Right cardiac atrium (tissue), 5 donors: ENCODE measurements around the gene SPC25. TPM values are rescaled to one million over a fixed set of nuclear protein-coding genes. Genes with fewer than 3 reads are reported as not detected.
"Not testable (repeated sequence)": the region's sequence is repeated elsewhere in the genome, so short reads cannot be mapped to it uniquely, and the experiment has no call there.

Source experiments
- ATAC-seq, 2 donors: fragments of 200-7000 bp; cut with Tn5 transposase; one replicate each; pipeline versions ENCODE4 v1.8.0 to v1.9.1; 2020; ENCODE audit warnings: moderate library complexity in 2 of 2, mild to moderate bottlenecking in 1 of 2
- DNase-seq, 3 donors: peaks; one replicate each; pipeline ENCODE4 v3.0.0-alpha.2; 2020
- H3K27ac ChIP-seq: one replicate; pipeline ENCODE4 v1.5.1; 2013; ENCODE audit warnings: mild to moderate bottlenecking, low read length, control low read depth, moderate library complexity
- H3K27me3 ChIP-seq: one replicate; pipeline ENCODE4 v1.6.1; 2013; ENCODE audit not compliant: control insufficient read depth, insufficient read depth
- H3K4me1 ChIP-seq: one replicate; pipeline ENCODE4 v1.6.1; 2013; ENCODE audit warnings: low read length; ENCODE audit not compliant: control insufficient read depth, insufficient read depth
- H3K4me3 ChIP-seq: one replicate; pipeline ENCODE4 v1.5.1; 2013; ENCODE audit warnings: low read length, control low read depth
- H3K9me3 ChIP-seq: one replicate; pipeline ENCODE4 v1.6.1; 2013; ENCODE audit warnings: low read length; ENCODE audit not compliant: control insufficient read depth
- WGBS: extraction: QIAGEN DNeasy Blood & Tissue Kit; methylation state at CpG from one replicate; pipeline ENCODE4 v1.1.7; 2013; 5-methylcytosine and 5-hydroxymethylcytosine counted together
- intact Hi-C, 4 donors: fragments of 100-400 bp; cut with DNase I; formaldehyde crosslinking; loops; one replicate each; pipeline versions ENCODE4 v1.11.0 to v1.14.0; 2022 to 2023
- polyA plus RNA-seq: library from polyadenylated mRNA; stranded (reverse); fragments of 200-250 nt; gene quantifications from one replicate; pipeline ENCODE4 v1.2.3, GENCODE V29; 2013
- total RNA-seq, 4 donors: library from RNA; stranded (reverse); fragmentation: NEBNext Ultra II Directional; extraction: Animal tissue kit (Norgen Biotek cat#: 25700); gene quantifications; one replicate each; pipeline ENCODE4 v1.2.1, GENCODE V29; 2021
- donor health status: healthy with polysubstance abuse.
- donor health status: DM: no; HTN: yes; CAD: no.
- donor health status: DM: no; HTN: no; CAD: no.
- donor health status: DM: no; HTN: yes; CAD: no; lungs with severe emphysema.
- donor health status: DM: yes; HTN: yes; CAD: no.

Gene SPC25
- total and polyA plus RNA-seq, 5 donors = 0.31 to 0.53 (median 0.46) TPM; not detected in 2

DNA sequence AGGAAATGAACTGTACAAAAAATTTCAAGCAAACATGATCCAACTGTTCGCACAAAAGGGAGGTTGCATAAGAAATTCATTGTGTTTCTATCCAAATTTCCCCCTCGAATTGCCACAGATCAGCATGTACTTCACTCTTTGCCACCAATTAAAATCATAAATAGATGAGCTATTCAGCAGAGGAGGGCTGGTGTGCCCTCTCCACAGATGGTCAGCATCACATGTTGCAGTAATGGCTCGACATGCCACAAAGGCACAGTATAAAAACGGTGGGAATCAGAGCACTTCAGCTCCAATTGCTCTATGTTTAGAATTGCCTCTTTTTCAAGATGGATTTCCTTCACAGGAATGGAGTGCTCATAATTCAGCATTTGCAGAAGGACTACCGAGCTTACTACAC lies 10.8 kb upstream of the SPC25 start, which contains the start of gene G6PC2:
TSS of gene G6PC2 (plus strand) at position 289 of the 400 bp plus-strand sequence. CDS start at position 330, 41 bp downstream.
- no peak within 1 kb of the TSS for H3K27ac ChIP-seq
- intact Hi-C loops = no loop called here
- H3K9me3 ChIP-seq = no peaks in the 10 kb centered on the region
- no peaks in the 10 kb centered on the region for H3K27me3 ChIP-seq
- no peaks in the 10 kb centered on the region for H3K4me1 ChIP-seq
- H3K4me3 ChIP-seq = no peak within 1 kb of the TSS
- no peak for DNase-seq
- no peak for ATAC-seq
- WGBS = 77% methylated on average over 5 of the region's 5 CpGs

- 82% methylated on average over 1 of the region's 1 CpG for WGBS
- DNase-seq (no peak), ATAC-seq (no peak)
- Histone ChIP-seq H3K27me3 (no peaks in the 10 kb centered on the region), H3K9me3 (no peaks in the 10 kb centered on the region), H3K27ac (no peak overlapping the region), H3K4me1 (no peaks in the 10 kb centered on the region), H3K4me3 (no peak overlapping the region)
- intact Hi-C loops = no loop called here
Measured at GRCh38 chr2:168897449-168897848, 7.2 kb upstream of the SPC25 start.

DNA sequence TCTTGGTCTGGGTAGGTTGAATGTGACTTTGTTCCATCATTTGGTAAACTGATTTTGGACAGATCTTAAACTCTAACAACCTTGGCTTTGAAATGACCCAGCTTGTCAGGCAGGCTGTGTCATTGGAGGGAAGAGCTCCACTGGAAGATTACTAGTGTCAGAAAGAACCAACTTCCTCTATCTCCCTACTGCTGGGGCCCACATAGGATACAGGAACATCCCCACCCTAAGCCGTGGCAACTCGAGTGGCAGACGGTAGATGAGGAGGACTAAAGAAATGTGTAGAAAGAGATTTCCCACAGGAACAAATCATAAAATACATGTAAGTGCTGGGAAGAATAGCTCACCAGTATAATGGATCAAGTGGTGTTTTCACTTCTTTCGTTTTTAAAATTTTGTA lies 6.6 kb upstream of the SPC25 start:
- no peak for ATAC-seq
- H3K27me3 ChIP-seq = no peaks in the 10 kb centered on the region
- WGBS = 48% methylated on average over 4 of the region's 4 CpGs
- no peaks in the 10 kb centered on the region for H3K9me3 ChIP-seq
- H3K27ac ChIP-seq = no peak overlapping the region
- no peak overlapping the region for H3K4me3 ChIP-seq
- DNase-seq = no peak
- intact Hi-C loops = no loop called here
- no peaks in the 10 kb centered on the region for H3K4me1 ChIP-seq

DNA sequence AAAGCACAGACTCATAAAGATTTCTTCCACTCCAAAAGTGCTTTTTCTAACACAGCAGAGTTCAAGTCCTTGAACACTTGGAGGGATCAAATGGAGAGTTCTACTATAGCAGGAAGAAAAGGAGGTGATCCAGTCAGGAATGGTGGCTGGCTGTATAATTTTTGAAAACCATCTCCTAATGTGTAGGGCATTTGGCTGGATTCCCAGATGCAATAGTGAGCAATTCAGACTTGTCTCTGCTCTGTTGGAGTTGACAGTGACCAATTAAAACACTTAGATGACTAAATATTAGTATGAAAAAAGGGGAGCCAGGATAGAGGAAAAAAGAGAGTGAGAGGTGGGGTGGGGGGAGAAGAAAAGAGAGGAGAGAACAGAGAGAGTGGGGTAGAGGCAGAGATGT lies 5.5 kb upstream of the SPC25 start:
- H3K4me3 ChIP-seq = no peak overlapping the region
- no peaks in the 10 kb centered on the region for H3K9me3 ChIP-seq
- no peaks in the 10 kb centered on the region for H3K27me3 ChIP-seq
- DNase-seq = no peak
- no peak for ATAC-seq
- H3K27ac ChIP-seq = no peak overlapping the region
- H3K4me1 ChIP-seq = no peaks in the 10 kb centered on the region
- intact Hi-C loops = no loop called here

DNA sequence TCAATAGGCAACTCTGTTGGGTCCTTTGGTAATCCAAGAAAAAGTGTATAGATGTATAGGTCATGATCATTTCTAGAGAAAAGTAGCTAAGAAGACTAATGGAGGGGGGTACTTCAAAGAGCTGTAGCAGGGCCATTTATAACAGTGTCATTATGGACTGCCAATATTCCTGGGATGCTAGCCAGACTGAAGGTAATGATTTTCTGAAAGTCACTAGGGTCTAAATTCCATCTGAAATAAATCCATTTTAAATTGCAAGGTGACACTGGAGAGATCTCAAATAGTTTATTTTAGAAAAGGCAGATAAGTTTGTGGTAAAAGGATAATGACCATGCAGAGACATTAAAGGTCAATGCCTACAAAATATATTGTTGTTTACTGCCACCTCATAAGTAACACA lies 4.5 kb upstream of the SPC25 start:
- no peaks in the 10 kb centered on the region for H3K4me1 ChIP-seq
- intact Hi-C loops = no loop called here
- H3K9me3 ChIP-seq = no peaks in the 10 kb centered on the region
- no peak for DNase-seq
- no peak overlapping the region for H3K4me3 ChIP-seq
- H3K27me3 ChIP-seq = no peaks in the 10 kb centered on the region
- no peak for ATAC-seq
- no peak overlapping the region for H3K27ac ChIP-seq

GRCh38 chr2:168894101-168894500 lies 3.9 kb upstream of the SPC25 start:
- no peaks in the 10 kb centered on the region for H3K9me3 ChIP-seq
- intact Hi-C loops = no loop called here
- no peak for DNase-seq
- no peak overlapping the region for H3K4me3 ChIP-seq
- no peak for ATAC-seq
- H3K27me3 ChIP-seq = no peaks in the 10 kb centered on the region
- 91% methylated on average over 1 of the region's 1 CpG for WGBS
- no peak overlapping the region for H3K27ac ChIP-seq
- no peaks in the 10 kb centered on the region for H3K4me1 ChIP-seq

DNA sequence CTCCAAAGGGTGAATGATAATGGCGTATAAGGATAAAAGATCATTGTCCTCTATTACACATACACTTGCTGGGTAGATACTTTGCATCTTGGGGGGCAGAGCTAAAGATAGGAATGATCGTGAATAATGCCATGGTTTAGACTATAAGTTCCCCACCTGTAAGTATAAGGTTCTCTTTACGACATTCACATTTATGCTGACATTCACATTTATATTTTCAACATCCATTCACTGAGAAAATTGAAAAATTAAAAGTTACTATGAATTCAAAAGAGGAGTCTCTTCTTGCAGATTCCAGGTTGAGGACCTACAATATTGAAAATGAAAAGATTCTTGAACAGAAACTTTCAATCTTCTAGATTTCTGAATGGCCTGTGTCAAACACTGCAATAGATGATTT lies 2.1 kb upstream of the SPC25 start:
- no peak overlapping the region for H3K27ac ChIP-seq
- no peak overlapping the region for H3K4me3 ChIP-seq
- intact Hi-C loops = no loop called here
- DNase-seq = no peak
- H3K4me1 ChIP-seq = no peaks in the 10 kb centered on the region
- H3K9me3 ChIP-seq = no peaks in the 10 kb centered on the region
- H3K27me3 ChIP-seq = no peaks in the 10 kb centered on the region
- WGBS = 85% methylated on average over 3 of the region's 3 CpGs
- ATAC-seq = no peak

DNA sequence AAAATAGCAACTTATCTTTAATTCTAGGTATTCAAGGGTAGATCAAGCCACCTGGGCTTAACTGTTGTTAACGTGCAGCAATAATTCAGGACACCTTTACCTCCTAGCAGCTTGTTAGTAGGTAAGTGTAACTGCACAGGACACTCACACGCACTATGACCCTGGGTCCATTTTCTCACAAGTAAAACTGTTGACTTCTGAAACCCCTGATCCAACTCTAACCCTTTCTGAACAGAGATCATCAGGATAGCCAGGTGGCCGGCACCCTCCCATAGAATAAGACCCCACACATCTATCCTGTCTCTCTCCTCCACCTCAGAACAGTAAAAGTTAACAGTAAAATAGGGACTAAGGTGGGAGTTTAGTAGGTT lies 610 bp downstream of the SPC25 start:
- DNase-seq = no peak
- no peak overlapping the region for H3K27ac ChIP-seq
- intact Hi-C loops = no loop called here
- WGBS = 39% methylated on average over 3 of the region's 3 CpGs
- no peak overlapping the region for H3K4me3 ChIP-seq
- ATAC-seq = no peak
- H3K27me3 ChIP-seq = no peaks in the 10 kb centered on the region
- H3K4me1 ChIP-seq = no peaks in the 10 kb centered on the region
- H3K9me3 ChIP-seq = no peaks in the 10 kb centered on the region

GRCh38 chr2:168884975-168885374 lies 5.3 kb downstream of the SPC25 start:
- Histone ChIP-seq H3K27ac (no peak overlapping the region), H3K4me3 (no peak overlapping the region), H3K9me3 (no peaks in the 10 kb centered on the region), H3K27me3 (no peaks in the 10 kb centered on the region), H3K4me1 (peaks cover 2% of the 10 kb centered on the region)
- intact Hi-C loops = no loop called here
- 100% methylated on average over 1 of the region's 1 CpG for WGBS
- no peak for ATAC-seq
- DNase-seq = no peak

DNA sequence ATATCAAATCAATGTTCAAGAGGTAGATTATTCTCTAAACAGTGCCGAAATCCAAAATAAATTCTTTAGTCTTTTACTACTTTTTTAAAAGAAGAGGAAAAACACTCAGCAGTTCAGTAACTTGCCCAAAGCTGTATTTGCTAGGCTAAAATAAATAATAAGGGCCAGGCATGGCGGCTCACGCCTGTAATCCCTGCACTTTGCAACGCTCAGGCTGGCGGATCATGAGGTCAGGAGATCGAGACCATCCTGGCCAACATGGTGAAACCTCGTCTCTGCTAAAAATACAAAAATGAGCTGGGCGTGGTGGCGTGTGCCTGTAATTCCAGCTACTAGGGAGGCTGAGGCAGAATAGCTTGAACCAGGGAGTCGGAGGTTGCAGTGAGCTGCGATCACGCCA lies 8.1 kb downstream of the SPC25 start:
- H3K9me3 ChIP-seq, H3K4me1 ChIP-seq, H3K27ac ChIP-seq, ATAC-seq, H3K4me3 ChIP-seq, H3K27me3 ChIP-seq, DNase-seq, intact Hi-C loops: not testable (repeated sequence)
- 97% methylated on average over 12 of the region's 12 CpGs for WGBS

GRCh38 chr2:168874368-168875054 lies 15.7 kb downstream of the SPC25 start:
- H3K4me1 ChIP-seq = no peaks in the 10 kb centered on the region
- ATAC-seq (no peak), DNase-seq (no peak)
- intact Hi-C loops = no loop called here
- no peaks in the 10 kb centered on the region for H3K27me3 ChIP-seq
- H3K27ac ChIP-seq = no peak overlapping the region
- no peak overlapping the region for H3K4me3 ChIP-seq
- 80% methylated on average over 6 of the region's 6 CpGs for WGBS
- H3K9me3 ChIP-seq = no peaks in the 10 kb centered on the region

GRCh38 chr2:168870824-168871223 lies 19.4 kb downstream of the SPC25 start:
- H3K27ac ChIP-seq, H3K9me3 ChIP-seq, DNase-seq, intact Hi-C loops, H3K4me3 ChIP-seq, H3K27me3 ChIP-seq, ATAC-seq, H3K4me1 ChIP-seq: not testable (repeated sequence)
- WGBS = 98% methylated on average over 4 of the region's 4 CpGs
